GM12878 (cell line): ENCODE measurements around the gene CD38. TPM values are rescaled to one million over a fixed set of nuclear protein-coding genes. Genes with fewer than 3 reads are reported as not detected.

Source experiments
- EED ChIP-seq: sonication (generic); IDR thresholded peaks from 2 replicates; pipeline ENCODE4 v1.6.1; 2016; ENCODE audit warnings: antibody characterized with exemption, low read depth
- EP300 ChIP-seq, 2 experiments: fragments of 150-350 bp in 1 of 2; IDR thresholded peaks; 2 replicates each; pipeline ENCODE4 v1.6.1; 2011 to 2012; ENCODE audit warnings: low read depth in 2 of 2, low read length in 2 of 2, borderline replicate concordance in 1 of 2, improper control_type of control experiment in 1 of 2, inconsistent platforms in 1 of 2; ENCODE audit not compliant: control insufficient read depth in 1 of 2
- GABPA ChIP-seq: IDR thresholded peaks from 2 replicates; pipeline ENCODE4 v1.6.1; 2014; ENCODE audit warnings: antibody characterized with exemption, low read depth, mild to moderate bottlenecking, inconsistent platforms
- GATAD2B ChIP-seq: fragments of 450-650 bp; conservative IDR thresholded peaks from 2 replicates; pipeline ENCODE4 v1.6.1; 2017; ENCODE audit warnings: low read depth, mild to moderate bottlenecking, moderate library complexity
- IRF4 ChIP-seq: IDR thresholded peaks from 2 replicates; pipeline ENCODE4 v1.6.1; 2011; ENCODE audit warnings: low read depth, low read length
- KDM1A ChIP-seq: fragments of 200-600 bp; sonication (generic); IDR thresholded peaks from 2 replicates; pipeline ENCODE4 v1.6.1; 2016; ENCODE audit warnings: borderline replicate concordance
- MEF2A ChIP-seq: IDR thresholded peaks from 2 replicates; pipeline ENCODE4 v1.6.1; 2011; ENCODE audit warnings: low read depth, mild to moderate bottlenecking, low read length, moderate library complexity; ENCODE audit not compliant: insufficient read depth
- MTA2 ChIP-seq: fragments of 450-650 bp; IDR thresholded peaks from 2 replicates; pipeline ENCODE4 v1.6.1; 2016; ENCODE audit warnings: low read depth, mild to moderate bottlenecking, moderate library complexity
- MXI1 ChIP-seq: fragments of 150-350 bp; IDR thresholded peaks from 2 replicates; pipeline ENCODE4 v1.6.1; 2011; ENCODE audit warnings: low read depth, mild to moderate bottlenecking, inconsistent platforms, low read length, improper control_type of control experiment
- NR2C2 ChIP-seq: IDR thresholded peaks from 2 replicates; pipeline ENCODE4 v1.6.1; 2011; ENCODE audit warnings: borderline replicate concordance, low read depth; ENCODE audit not compliant: control insufficient read depth, insufficient read length
- NRF1 ChIP-seq: conservative IDR thresholded peaks from 2 replicates; pipeline ENCODE4 v1.6.1; 2011; ENCODE audit warnings: mild to moderate bottlenecking, low read depth, low read length, improper control_type of control experiment
- POLR2AphosphoS5 ChIP-seq: IDR thresholded peaks from 2 replicates; pipeline ENCODE4 v1.6.1; 2011; ENCODE audit warnings: mild to moderate bottlenecking, low read length, inconsistent platforms
- RAD51 ChIP-seq: fragments of 450-650 bp; IDR thresholded peaks from 2 replicates; pipeline ENCODE4 v1.6.1; 2016; ENCODE audit warnings: moderate library complexity, mild to moderate bottlenecking, inconsistent platforms
- RBBP5 ChIP-seq: fragments of 200-600 bp; sonication (generic); conservative IDR thresholded peaks from 2 replicates; pipeline ENCODE4 v1.6.1; 2016
- RELB ChIP-seq: fragments of 450-650 bp; IDR thresholded peaks from 2 replicates; pipeline ENCODE4 v1.6.1; 2017; ENCODE audit warnings: low read depth, mild to moderate bottlenecking, moderate library complexity
- SUPT20H ChIP-seq: IDR thresholded peaks from 2 replicates; pipeline ENCODE4 v1.6.1; 2011; ENCODE audit warnings: low read depth, mild to moderate bottlenecking, low read length, moderate library complexity, borderline replicate concordance; ENCODE audit not compliant: control insufficient read depth
- SUZ12 ChIP-seq: fragments of 200-600 bp; sonication (generic); IDR thresholded peaks from one replicate; pipeline ENCODE4 v1.6.1; 2018; ENCODE audit warnings: antibody characterized with exemption, mild to moderate bottlenecking; ENCODE audit not compliant: unreplicated experiment
- TBL1XR1 ChIP-seq: IDR thresholded peaks from 2 replicates; pipeline ENCODE4 v1.6.1; 2012; ENCODE audit warnings: low read depth, low read length, improper control_type of control experiment
- ZBTB11 ChIP-seq: fragments of 450-650 bp; formaldehyde crosslinking; IDR thresholded peaks from 2 replicates; pipeline ENCODE4 v1.5.0; 2022; ENCODE audit warnings: mild to moderate bottlenecking, missing genetic modification characterization
- ZBTB33 ChIP-seq: fragments of 450-650 bp; IDR thresholded peaks from 2 replicates; pipeline ENCODE4 v1.6.1; 2017; ENCODE audit warnings: mild to moderate bottlenecking
- polyA plus RNA-seq, 11 experiments: library from polyadenylated mRNA; depleted of rRNA in 4 of 11; unstranded in 6 of 11; stranded (reverse) in 5 of 11; fragments of >200 nt; fragmentation: Nextera tagmentation in 4 of 11; fragmentation: Illumina TruSeq in 1 of 11; extraction: Ambion mirVana in 4 of 11; extraction: Trizol in 1 of 11; gene quantifications; 1 replicate in 1 of 11; 2 replicates in 10 of 11; pipeline versions ENCODE4 v1.2.1 to v1.2.3, GENCODE V29; 2011 to 2016; ENCODE audit warnings: inconsistent platforms in 2 of 11, missing spikeins in 2 of 11, low read depth in 1 of 11
- total RNA-seq, 4 experiments: library from RNA; depleted of rRNA in 3 of 4; stranded (reverse); fragments of >200 nt in 3 of 4; fragmentation: Illumina TruSeq in 1 of 4; extraction: Trizol in 1 of 4; gene quantifications; 2 replicates each; pipeline versions ENCODE4 v1.2.1 to v1.2.3, GENCODE V29; 2013 to 2021

The CD38 gene
- total and polyA plus RNA-seq, 10 of the 15 experiments (the other 5 are each of a cell fraction or from before 2014, with no cell fraction given): 3.5 to 39.8 (median 12.7) TPM

GRCh38 chr4:15771216-15772058 lies 6.7 kb upstream of the CD38 start (continued):
- TF ChIP-seq RELB (peak; percentile 85), GATAD2B (peak; percentile 55; the same call in 1 of the 2 replicates), EED (peak; percentile 76), GABPA (no peak), EP300 (IDR thresholded peaks at IDR 0.05; ENCODE audit: borderline replicate concordance in 1 of 2, control insufficient read depth in 1 of 2, low read depth in 2 of 2, low read length in 2 of 2) (peak; percentile 70 to 74; a peak in 2 of 4 replicates), POLR2AphosphoS5 (no peak), ZBTB11 (no peak), MTA2 (peak; percentile 85), SUZ12 (no peak), IRF4 (peak; percentile 60; the same call in 1 of the 2 replicates), NR2C2 (no peak), RAD51 (no peak), RBBP5 (no peak), MXI1 (no peak), NRF1 (no peak), ZBTB33 (no peak), SUPT20H (no peak), TBL1XR1 (no peak), MEF2A (no peak), KDM1A (no peak)
